NCI-H146 treated with DMSO at 0.1 percent for 48 hours (cell line): Measurements from ENCODE around the gene DDX21.
"Not testable (repeated sequence)": the region's sequence is repeated elsewhere in the genome, so short reads cannot be mapped to it uniquely, and the experiment has no call there.

Experiments used
- DNase-seq: peaks from one replicate; lab custom pipeline; 2025; ENCODE audit not compliant: unreplicated experiment; lab: John Stamatoyannopoulos, UW

Gene DDX21

GRCh38 chr10:68955832-68956532, at the start of gene DDX21:
Gene DDX21, plus strand, starts transcription at chr10:68956170. Its CDS starts 56 bp downstream, at chr10:68956226.
- DNase-seq: peak; percentile 85

DNA sequence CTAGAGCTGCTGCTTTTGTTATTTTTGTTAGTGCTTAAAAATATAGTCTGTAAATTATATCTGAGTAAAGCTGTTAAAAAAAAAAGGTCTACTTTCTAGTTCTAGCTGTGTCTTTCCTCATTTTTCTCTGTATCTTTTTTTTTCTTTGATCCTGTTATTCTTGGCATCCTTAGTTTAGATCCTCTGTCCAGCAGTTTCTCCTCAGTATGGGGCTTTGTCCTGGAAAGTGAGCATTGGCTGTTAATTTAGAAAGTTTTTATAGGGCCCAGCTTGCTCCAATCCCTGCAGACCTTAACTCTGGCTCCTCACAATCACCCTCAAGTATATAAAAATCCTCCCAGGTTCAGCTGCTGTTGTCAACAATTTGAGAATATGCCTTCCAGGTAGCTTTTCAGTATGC, 31.4 kb upstream of the DDX21 start:
- no peak for DNase-seq

- DNase-seq: no peak
Observed at GRCh38 chr10:68925489-68925888, 30.5 kb upstream of the DDX21 start.

DNA sequence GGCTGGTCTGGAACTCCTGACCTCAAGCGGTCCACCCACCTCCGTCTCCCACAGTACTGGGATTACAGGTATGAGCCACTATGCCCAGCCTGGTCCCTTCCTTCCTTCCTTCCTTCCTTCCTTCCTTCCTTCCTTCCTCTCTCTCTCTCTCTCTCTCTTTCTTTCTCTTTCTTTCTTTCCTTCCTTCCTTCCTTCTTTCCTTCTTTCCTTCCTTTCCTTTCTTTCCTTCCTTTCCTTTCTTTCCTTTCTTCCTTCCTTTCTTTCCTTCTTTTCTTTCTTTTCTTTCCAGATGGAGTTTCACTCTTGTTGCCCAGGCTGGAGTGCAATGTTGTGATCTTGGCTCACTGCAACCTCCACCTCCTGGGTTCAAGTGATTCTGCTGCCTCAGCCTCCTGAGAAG, 26.8 kb upstream of the DDX21 start:
- DNase-seq: not testable (repeated sequence)

GRCh38 chr10:68929888-68930287, 26.1 kb upstream of the DDX21 start:
- DNase-seq: not testable (repeated sequence)

DNA sequence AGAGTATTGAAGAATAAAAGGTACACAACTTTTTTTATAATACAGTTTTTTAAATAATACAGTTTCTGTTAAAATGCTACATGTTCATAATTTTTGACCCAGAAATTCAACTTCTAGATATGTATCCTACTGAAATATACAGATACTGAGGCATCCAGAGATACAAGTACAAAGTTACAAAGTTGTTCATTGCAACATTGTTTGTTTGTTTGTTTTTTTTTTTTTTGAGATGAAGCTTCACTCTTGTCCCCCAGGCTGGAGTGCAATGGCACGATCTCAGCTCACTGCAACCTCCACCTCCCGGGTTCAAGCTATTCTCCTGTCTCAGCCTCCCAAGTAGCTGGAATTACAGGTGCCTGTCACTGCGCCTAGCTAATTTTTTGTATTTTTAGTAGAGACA, 23.1 kb upstream of the DDX21 start:
- not testable (repeated sequence) for DNase-seq

- DNase-seq: no peak
Observed at GRCh38 chr10:68934994-68935393, 21.0 kb upstream of the DDX21 start.

DNA sequence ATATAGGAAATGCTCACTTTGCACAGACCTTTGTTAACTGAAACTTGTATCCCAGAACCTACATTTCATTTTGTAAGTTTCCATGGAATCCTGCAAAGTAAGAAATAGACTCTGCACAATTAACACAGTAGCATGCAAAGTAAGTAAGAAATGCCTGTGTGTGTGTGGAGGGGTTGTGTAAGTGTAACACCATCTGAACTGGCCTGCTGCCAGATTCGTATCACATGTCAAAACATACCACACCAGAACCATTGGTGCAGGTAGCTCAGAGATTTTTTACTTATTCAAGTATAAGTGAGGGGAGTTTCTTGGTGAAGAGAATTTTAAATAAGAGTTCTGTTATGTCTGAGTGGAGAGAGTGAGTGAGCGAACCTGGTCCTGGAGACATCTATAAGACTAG, 17.9 kb upstream of the DDX21 start:
- no peak for DNase-seq

DNA sequence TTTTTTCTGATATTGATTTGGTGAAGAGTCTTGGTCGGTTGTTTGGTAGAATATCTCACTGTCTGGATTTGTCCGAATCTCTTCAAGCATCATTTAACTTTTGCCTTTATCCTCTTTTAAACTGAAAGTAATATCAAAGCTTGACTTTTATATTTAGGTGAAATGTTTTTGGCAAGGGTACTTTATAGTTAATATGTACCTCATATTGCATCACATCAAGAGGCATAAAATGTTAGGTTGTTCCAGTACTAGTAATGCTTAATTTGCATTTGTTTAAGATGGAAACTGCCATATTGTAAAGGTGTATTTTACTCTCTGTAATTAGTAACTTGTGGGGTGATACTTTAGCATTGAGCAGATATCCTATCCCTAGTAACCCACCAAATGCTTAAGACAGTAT, 17.1 kb upstream of the DDX21 start:
- no peak for DNase-seq

DNA sequence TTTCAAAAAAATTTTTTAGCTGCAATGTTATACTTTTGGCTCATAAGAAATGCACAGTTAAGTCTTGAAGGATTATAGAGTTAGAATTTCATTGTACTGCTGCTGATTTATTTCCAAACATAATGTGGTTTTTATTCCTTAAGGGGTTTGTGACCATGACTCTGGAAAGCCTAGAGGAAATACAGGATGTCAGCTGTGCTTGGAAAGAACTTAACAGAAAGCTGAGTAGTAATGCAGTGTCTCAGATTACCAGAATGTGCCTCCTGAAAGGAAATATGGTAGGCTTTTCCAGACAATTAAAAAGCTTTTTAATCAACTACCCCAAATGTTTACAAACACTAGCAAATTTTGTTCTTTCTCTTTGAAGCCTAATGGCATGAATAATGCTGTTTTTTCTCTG, 15.1 kb upstream of the DDX21 start:
- not testable (repeated sequence) for DNase-seq

GRCh38 chr10:68950598-68950997, 5.4 kb upstream of the DDX21 start:
- DNase-seq: no peak

GRCh38 chr10:68954904-68955303, 1.1 kb upstream of the DDX21 start:
- DNase-seq: no peak

DNA sequence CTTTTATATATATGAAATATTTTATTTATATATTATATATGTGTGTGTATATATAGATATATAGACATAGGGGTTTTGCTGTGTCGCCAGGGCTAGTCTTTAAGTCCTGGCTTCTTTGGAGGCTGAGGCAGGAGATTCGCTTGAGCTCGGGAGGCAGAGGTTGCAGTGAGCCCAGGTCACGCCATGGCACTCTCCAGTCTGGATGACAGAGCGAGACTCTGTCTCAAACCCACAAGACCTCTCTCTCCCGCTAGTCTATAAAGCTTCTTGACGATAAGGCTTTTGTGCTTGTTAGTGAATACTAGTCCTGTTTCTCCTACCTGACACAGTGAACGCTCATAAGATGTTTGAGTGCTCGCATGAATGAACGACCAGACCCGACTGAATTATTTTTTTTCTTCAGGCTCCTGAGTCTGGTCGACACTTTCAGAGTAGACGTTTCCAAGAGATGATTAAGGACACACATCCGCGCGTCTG, 577 bp upstream of the DDX21 start:
- no peak for DNase-seq

DNA sequence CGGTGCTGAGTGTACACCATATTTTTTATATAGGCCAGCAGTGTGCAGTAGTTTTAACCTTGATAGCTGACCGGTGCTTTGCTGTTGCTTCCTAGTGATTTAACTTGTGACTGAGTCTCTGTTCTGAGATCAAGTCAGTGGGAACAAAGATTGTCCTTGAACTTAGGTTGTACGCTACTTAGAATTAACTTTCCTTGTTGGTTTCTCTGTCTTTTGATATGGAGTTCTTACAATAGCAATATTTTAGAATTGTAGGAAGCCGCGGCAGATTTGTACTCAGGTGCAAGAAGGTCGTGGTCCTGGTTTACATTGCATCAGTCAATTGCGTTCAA, 1.3 kb downstream of the DDX21 start:
- DNase-seq: no peak

- no peak for DNase-seq
Observed at GRCh38 chr10:68957654-68958053, 1.7 kb downstream of the DDX21 start.

DNA sequence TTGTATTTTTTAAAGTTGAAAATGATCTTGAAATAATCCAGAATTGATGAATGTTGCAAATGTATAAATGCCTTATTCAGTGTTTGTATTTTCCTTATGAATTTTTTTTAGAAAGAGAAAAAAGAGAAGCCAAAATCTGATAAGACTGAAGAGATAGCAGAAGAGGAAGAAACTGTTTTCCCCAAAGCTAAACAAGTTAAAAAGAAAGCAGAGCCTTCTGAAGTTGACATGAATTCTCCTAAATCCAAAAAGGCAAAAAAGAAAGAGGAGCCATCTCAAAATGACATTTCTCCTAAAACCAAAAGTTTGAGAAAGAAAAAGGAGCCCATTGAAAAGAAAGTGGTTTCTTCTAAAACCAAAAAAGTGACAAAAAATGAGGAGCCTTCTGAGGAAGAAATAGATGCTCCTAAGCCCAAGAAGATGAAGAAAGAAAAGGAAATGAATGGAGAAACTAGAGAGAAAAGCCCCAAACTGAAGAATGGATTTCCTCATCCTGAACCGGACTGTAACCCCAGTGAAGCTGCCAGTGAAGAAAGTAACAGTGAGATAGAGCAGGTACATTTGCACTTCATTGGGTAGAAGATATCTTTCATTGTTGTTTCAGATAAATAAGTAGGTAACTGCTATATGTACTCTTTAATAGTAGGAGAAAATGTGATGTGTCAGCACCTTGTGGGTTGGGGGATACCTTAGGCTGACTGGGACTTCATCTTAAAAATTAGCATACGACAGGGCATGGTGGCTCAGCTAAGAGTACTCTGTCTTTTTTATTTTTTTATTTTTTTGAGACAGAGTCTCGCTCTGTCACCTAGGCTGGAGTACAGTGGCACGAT, 3.9 kb downstream of the DDX21 start:
- DNase-seq: no peak

DNA sequence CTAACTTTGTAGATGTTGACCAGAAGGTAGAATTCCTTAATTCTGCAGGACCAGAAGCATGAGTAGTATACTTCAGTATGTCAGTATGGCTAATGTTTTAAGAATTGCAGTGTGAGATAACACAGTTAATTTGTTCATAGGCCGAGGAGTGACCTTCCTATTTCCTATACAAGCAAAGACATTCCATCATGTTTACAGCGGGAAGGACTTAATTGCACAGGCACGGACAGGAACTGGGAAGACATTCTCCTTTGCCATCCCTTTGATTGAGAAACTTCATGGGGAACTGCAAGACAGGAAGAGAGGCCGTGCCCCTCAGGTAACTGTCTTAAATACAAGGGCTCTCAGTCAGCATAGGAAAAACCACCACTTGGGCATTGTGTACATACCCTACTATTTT, 7.2 kb downstream of the DDX21 start:
- no peak for DNase-seq

DNA sequence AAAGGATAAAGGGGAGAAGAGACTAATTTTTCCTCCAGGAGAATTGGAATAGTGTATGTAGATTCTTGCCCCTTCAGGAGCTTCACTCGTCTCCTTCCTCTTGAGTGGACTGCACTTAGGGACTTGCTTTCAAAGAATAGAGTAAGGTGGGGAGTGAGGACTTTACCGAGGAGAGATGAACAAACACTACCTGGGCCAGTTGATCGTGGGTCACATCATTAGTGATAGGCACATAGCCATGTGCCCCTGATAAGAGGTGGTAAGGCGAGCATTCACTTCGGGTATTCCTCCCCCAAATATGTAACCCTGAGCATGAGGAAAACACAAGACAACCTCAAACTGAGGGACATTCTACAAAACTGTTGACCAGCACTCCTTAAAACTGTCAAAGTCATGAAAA, 18.0 kb downstream of the DDX21 start:
- DNase-seq: no peak

- not testable (repeated sequence) for DNase-seq
Observed at GRCh38 chr10:68975936-68976473, 20.0 kb downstream of the DDX21 start.

DNA sequence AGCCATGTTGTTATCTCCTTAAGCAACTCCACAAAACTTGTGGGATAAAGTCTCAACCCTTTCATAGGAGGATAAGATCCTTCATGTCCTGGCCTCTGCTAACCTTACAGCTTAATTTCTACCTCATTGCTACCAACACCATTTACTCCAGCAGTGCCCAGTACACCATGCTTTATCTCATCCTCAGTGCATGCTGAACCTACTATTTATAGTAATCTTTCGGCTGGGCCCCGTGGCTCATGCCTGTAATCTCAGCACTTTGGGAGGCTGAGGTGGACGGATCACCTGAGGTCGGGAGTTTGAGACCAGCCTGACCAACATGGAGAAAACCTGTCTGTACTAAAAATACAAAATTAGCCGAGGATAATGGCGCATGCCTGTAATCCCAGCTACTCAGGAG, 23.8 kb downstream of the DDX21 start:
- not testable (repeated sequence) for DNase-seq

- no peak for DNase-seq
Observed at GRCh38 chr10:68981074-68981473, 25.1 kb downstream of the DDX21 start.

GRCh38 chr10:68982389-68982788, 26.4 kb downstream of the DDX21 start:
- DNase-seq: no peak
